HepG2 (cell line): ENCODE measurements around the gene AUTS2. TPM values are rescaled to one million over a fixed set of nuclear protein-coding genes. Genes with fewer than 3 reads are reported as not detected.

Source experiments
- ATAC-seq: fragments of 200-7000 bp; cut with Tn5 transposase; 3 replicates; pipeline ENCODE4 v1.9.1; 2020; ENCODE audit warnings: mild to moderate bottlenecking, moderate library complexity
- BruUV-seq: library from RNA; stranded (reverse); fragments of 400-500 nt; replicated peaks from 2 replicates; lab custom pipeline; 2021; lab: Mats Ljungman, UMichigan
- CTCF ChIA-PET: fragments of 300-600 bp; formaldehyde crosslinking; extraction: SDS; loops from one replicate; lab custom pipeline; 2021; ENCODE audit warnings: low total read pairs, inconsistent platforms, low intra/inter-chr PET ratio; lab: Yijun Ruan, JAX
- POLR2A ChIA-PET: fragments of 350-600 bp; sonication (Branson Sonifier 250); formaldehyde crosslinking; loops from one replicate; lab custom pipeline; 2020; ENCODE audit warnings: antibody characterized with exemption, inconsistent platforms; lab: Yijun Ruan, JAX
- DNase-seq: peaks from one replicate; pipeline ENCODE4 v3.0.0-alpha.2; 2015; ENCODE audit warnings: low spot score
- FAIRE-seq: peaks from 3 replicates; lab custom pipeline; 2011; peaks lifted over from hg19 to GRCh38; lab: Jason Lieb, UNC
- H2AFZ ChIP-seq: one replicate; pipeline ENCODE4 v1.6.1; 2011; ENCODE audit warnings: low read length, inconsistent platforms
- H3K27ac ChIP-seq: fragments of 300-600 bp; 3 replicates; pipeline ENCODE4 v1.8.0; 2011; ENCODE audit warnings: mixed run types, mild to moderate bottlenecking, mixed read lengths, low read length, inconsistent platforms; ENCODE audit not compliant: insufficient read depth; ENCODE audit errors: extremely low read length
- H3K27me3 ChIP-seq, 2 experiments: fragments of 200-600 bp in 1 of 2; 2 replicates in 1 of 2; 3 replicates in 1 of 2; pipeline versions ENCODE4 v1.6.0 to v1.8.0; 2011; ENCODE audit warnings: low read length in 2 of 2, mild to moderate bottlenecking in 2 of 2, moderate library complexity in 2 of 2, inconsistent platforms in 1 of 2; ENCODE audit not compliant: insufficient read depth in 2 of 2, control insufficient read depth in 1 of 2
- H3K36me3 ChIP-seq, 2 experiments: fragments of 200-600 bp in 1 of 2; replicated peaks in 1 of 2; 2 replicates in 1 of 2; 3 replicates in 1 of 2; pipeline versions ENCODE4 v1.5.1 to v1.8.0; 2011; ENCODE audit warnings: low read length in 2 of 2, inconsistent platforms in 1 of 2; ENCODE audit not compliant: insufficient read depth in 2 of 2, control insufficient read depth in 1 of 2
- H3K4me1 ChIP-seq: 2 replicates; pipeline ENCODE4 v1.5.1; 2012; ENCODE audit warnings: low read length, inconsistent platforms; ENCODE audit not compliant: insufficient read depth
- H3K4me2 ChIP-seq: 2 replicates; pipeline ENCODE4 v1.6.0; 2011; ENCODE audit warnings: low read depth, low read length, inconsistent platforms
- H3K4me3 ChIP-seq, 3 experiments: fragments of 200-600 bp in 1 of 3; sonication (generic), shearing (Covaris generic) in 1 of 3; replicated peaks in 1 of 3; 2 replicates each; pipeline ENCODE4 v1.5.1; 2011 to 2016; ENCODE audit warnings: low read length in 3 of 3, inconsistent platforms in 2 of 3, low read depth in 2 of 3, mild to moderate bottlenecking in 2 of 3, control low read depth in 1 of 3, mixed read lengths in 1 of 3; ENCODE audit not compliant: insufficient read depth in 1 of 3
- H3K79me2 ChIP-seq: one replicate; pipeline ENCODE4 v1.6.1; 2011; ENCODE audit warnings: low read length, inconsistent platforms; ENCODE audit not compliant: insufficient read depth
- H3K9ac ChIP-seq: 2 replicates; pipeline ENCODE4 v1.6.0; 2011; ENCODE audit warnings: mild to moderate bottlenecking, low read depth, low read length, inconsistent platforms; ENCODE audit not compliant: insufficient read depth
- H3K9me3 ChIP-seq: 2 replicates; pipeline ENCODE4 v1.5.1; 2012; ENCODE audit warnings: mild to moderate bottlenecking, low read length
- H4K20me1 ChIP-seq: 2 replicates; pipeline ENCODE4 v1.6.0; 2011; ENCODE audit warnings: inconsistent platforms, mild to moderate bottlenecking, low read length, moderate library complexity; ENCODE audit not compliant: insufficient read depth
- FOXC1 ChIP-seq: sonication (generic); formaldehyde crosslinking; IDR thresholded peaks from 2 replicates; pipeline ENCODE4 v1.8.0; 2022; ENCODE audit warnings: mild to moderate bottlenecking, missing genetic modification reagents, borderline replicate concordance
- HOXA7 ChIP-seq: sonication (generic); formaldehyde crosslinking; IDR thresholded peaks from 2 replicates; pipeline ENCODE4 v1.8.1; 2022; ENCODE audit warnings: mild to moderate bottlenecking, missing genetic modification reagents, moderate library complexity
- MED13 ChIP-seq: sonication (generic); formaldehyde crosslinking; IDR thresholded peaks from 2 replicates; pipeline ENCODE4 v1.5.0; 2020; ENCODE audit warnings: missing genetic modification reagents
- NCOA1 ChIP-seq: sonication (generic); formaldehyde crosslinking; IDR thresholded peaks from 2 replicates; pipeline ENCODE4 v1.9.0; 2021; ENCODE audit warnings: missing genetic modification reagents
- PREB ChIP-seq: sonication (generic); formaldehyde crosslinking; IDR thresholded peaks from 2 replicates; pipeline ENCODE4 v1.4.0; 2020; ENCODE audit warnings: missing genetic modification reagents
- WGBS: methylation state at CpG from one replicate; pipeline ENCODE4 v1.1.6; 2017; ENCODE audit warnings: low lambda C conversion rate; 5-methylcytosine and 5-hydroxymethylcytosine counted together
- in situ Hi-C: cut with HindIII; loops from 2 replicates; pipeline ENCODE4 v1.10.0; 2017; ENCODE audit warnings: low pct_unique_long_range_greater_than_20kb; ENCODE audit not compliant: extremely low pct_ligation_motif_present
- intact Hi-C: fragments of 100-400 bp; cut with micrococcal nuclease; formaldehyde crosslinking; loops from one replicate; pipeline ENCODE4 v1.10.0; 2022; ENCODE audit not compliant: unreplicated experiment
- polyA plus RNA-seq, 8 experiments: library from polyadenylated mRNA; depleted of rRNA in 3 of 8; stranded (reverse) in 7 of 8; unstranded in 1 of 8; fragments of >200 nt; fragmentation: Illumina TruSeq in 4 of 8; extraction: Trizol in 4 of 8; gene quantifications; 2 replicates each; pipeline versions ENCODE4 v1.2.1 to v1.2.3, GENCODE V29; 2011 to 2016; ENCODE audit warnings: low read depth in 4 of 8, missing spikeins in 1 of 8, mixed read lengths in 1 of 8; ENCODE audit not compliant: insufficient read depth in 1 of 8
- total RNA-seq, 5 experiments: library from RNA; depleted of rRNA; stranded (reverse); fragments of >200 nt; fragmentation: Illumina TruSeq; extraction: Trizol; gene quantifications; 2 replicates each; pipeline ENCODE4 v1.2.3, GENCODE V29; 2016; ENCODE audit warnings: low read depth in 1 of 5
- TF ChIP-seq, protein P1 (sequence below): sonication (generic); formaldehyde crosslinking; IDR thresholded peaks from 2 replicates; pipeline ENCODE4 v1.4.0; 2020; ENCODE audit warnings: missing genetic modification reagents, mild to moderate bottlenecking, borderline replicate concordance

AUTS2 gene
- total and polyA plus RNA-seq, 2 of the 13 experiments (the other 11 are each of a cell fraction or from before 2014, with no cell fraction given) = 0.38 TPM; not detected in 1

DNA sequence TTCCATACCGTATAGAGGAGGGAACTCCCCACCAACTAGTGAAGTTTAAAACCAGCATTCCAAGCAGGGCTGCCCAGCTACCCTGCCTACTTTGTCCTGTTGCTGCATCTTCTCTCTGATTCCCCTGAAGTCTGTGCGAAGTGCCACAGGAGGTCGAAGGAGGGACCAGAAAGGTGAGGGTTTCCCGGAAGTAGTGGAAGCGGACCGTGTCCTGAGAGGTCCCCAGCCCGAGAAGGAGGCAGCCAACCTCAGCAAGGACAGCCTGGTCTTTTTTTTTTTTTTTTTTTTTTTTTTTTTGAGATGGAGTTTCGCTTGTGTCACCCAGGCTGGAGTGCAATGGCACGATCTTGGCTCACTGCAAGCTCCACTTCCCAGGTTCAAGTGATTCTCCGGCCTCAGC lies 861.8 kb downstream of the AUTS2 start:
- TF ChIP-seq, protein P1, sequence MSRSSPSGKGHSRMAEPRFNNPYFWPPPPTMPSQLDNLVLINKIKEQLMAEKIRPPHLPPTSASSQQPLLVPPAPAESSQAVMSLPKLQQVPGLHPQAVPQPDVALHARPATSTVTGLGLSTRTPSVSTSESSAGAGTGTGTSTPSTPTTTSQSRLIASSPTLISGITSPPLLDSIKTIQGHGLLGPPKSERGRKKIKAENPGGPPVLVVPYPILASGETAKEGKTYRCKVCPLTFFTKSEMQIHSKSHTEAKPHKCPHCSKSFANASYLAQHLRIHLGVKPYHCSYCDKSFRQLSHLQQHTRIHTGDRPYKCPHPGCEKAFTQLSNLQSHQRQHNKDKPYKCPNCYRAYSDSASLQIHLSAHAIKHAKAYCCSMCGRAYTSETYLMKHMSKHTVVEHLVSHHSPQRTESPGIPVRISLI (CRISPR knock-in tag) = no peak
- no peak for TF ChIP-seq FOXC1 (CRISPR knock-in tag)
- TF ChIP-seq HOXA7 (CRISPR knock-in tag) = no peak
- TF ChIP-seq NCOA1 (CRISPR knock-in tag) = no peak
- in situ Hi-C loops (no loop called here), intact Hi-C loops (no loop called here)
- DNase-seq = no peak
- Histone ChIP-seq H3K36me3 (no peaks in the 10 kb centered on the region), H3K9ac (no peak overlapping the region), H3K27me3 (peaks cover 0 to 1% of the 10 kb centered on the region in 2 experiments; a peak in 2 of 5 replicates), H3K27ac (no peak overlapping the region), H2AFZ (no peak overlapping the region), H4K20me1 (no peaks in the 10 kb centered on the region), H3K4me2 (no peak overlapping the region), H3K9me3 (no peaks in the 10 kb centered on the region), H3K79me2 (no peaks in the 10 kb centered on the region), H3K4me3 (no peak overlapping the region), H3K4me1 (no peaks in the 10 kb centered on the region)
- FAIRE-seq = no peak
- BruUV-seq = no TSS peak
- no peak for ATAC-seq
- POLR2A ChIA-PET = no interaction called here
- WGBS = 55% methylated on average over 10 of the region's 10 CpGs
- CTCF ChIA-PET = no interaction called here

- Histone ChIP-seq H3K27ac (no peak overlapping the region), H3K79me2 (no peaks in the 10 kb centered on the region), H3K9me3 (no peaks in the 10 kb centered on the region), H3K4me3 (no peak overlapping the region), H3K4me2 (no peak overlapping the region), H3K27me3 (peaks cover 0 to 1% of the 10 kb centered on the region in 2 experiments; a peak in 2 of 5 replicates), H3K9ac (no peak overlapping the region), H2AFZ (no peak overlapping the region), H4K20me1 (no peaks in the 10 kb centered on the region), H3K4me1 (no peaks in the 10 kb centered on the region), H3K36me3 (no peaks in the 10 kb centered on the region)
- DNase-seq (no peak), ATAC-seq (no peak), FAIRE-seq (no peak)
- no TSS peak for BruUV-seq
- WGBS = 8% methylated on average over 6 of the region's 6 CpGs
- POLR2A ChIA-PET = no interaction called here
- in situ Hi-C loops = no loop called here
- CTCF ChIA-PET = no interaction called here
- TF ChIP-seq MED13 = no peak
- TF ChIP-seq PREB = no peak
- intact Hi-C loops = no loop called here
Observed at GRCh38 chr7:70460562-70460961, 862.3 kb downstream of the AUTS2 start.
